OCI-M2 (cell line): ENCODE data around the gene IL12RB1.
A peak's percentile ranks its signal among the peaks of the same experiment; 100 is the strongest.
"Not testable (repeated sequence)": the region's sequence is repeated elsewhere in the genome, so short reads cannot be mapped to it uniquely, and the experiment has no call there.

Source experiments
- DNase-seq: peaks from one replicate; lab custom pipeline; 2025; ENCODE audit not compliant: unreplicated experiment; lab: John Stamatoyannopoulos, UW

The IL12RB1 gene

GRCh38 chr19:18112989-18113478, 26.3 kb upstream of the IL12RB1 start:
- DNase-seq = peak; percentile 58

GRCh38 chr19:18110609-18111232, 24.0 kb upstream of the IL12RB1 start:
- DNase-seq = no peak

GRCh38 chr19:18109733-18110608, 23.2 kb upstream of the IL12RB1 start:
- no peak for DNase-seq

DNA sequence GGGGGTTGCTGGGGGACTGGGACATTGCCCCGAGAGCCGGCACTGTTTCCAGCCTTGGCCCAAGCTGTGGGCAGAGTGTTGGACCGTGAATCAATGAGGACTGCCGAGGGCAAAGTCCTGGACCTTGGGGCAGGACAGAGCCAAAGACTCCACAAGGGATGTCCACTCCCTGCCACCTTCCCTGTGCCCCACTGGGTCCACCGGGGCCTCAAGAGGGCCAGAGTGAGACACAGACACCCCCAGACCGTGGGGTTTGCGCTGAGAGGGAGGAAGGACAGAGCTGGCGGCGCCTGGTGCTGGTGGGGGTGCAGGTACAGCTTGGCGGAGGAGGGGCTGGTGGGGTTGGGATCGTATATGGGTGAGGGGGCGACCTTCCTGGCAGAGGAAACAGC, 22.6 kb upstream of the IL12RB1 start:
- no peak for DNase-seq

DNA sequence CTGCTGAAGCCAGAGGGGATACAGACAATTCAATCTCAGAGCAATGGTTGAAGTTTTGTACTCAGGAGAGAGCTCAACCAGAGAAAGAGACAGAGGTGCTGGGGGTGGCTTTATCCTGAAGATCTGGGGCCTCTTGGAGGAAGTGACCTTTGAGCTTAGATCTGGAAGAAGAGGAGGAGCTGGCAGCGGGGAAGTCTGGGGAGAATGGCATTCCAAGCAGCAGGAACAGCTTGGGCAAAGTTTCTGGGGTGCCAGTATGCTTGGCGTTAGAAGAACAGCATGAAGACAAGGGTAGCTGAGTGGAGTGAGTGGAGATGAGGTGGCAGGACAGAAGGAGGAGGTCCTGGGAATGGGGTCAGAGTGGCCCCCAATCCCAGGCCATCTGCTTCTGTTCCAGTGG, 22.2 kb upstream of the IL12RB1 start:
- no peak for DNase-seq

GRCh38 chr19:18107235-18107634, 20.5 kb upstream of the IL12RB1 start:
- DNase-seq = no peak

DNA sequence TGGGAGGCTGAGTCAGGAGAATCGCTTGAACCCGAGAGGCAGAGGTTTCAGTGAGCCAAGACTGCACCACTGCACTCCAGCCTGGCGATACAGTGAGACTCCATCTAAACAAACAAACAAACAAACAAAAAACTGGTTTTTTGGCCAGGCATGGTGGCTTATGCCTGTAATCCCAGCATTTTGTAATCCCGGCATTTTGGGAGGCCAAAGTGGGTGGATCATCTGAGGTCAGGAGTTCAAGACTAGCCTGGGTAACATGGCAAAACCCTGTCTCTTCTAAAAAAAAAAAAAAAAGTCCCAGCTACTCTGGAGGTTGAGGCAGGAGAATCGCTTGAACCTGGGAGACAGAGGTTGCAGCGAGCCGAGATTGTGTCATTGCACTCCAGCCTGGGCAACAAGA, 18.5 kb upstream of the IL12RB1 start:
- DNase-seq = not testable (repeated sequence)

GRCh38 chr19:18104793-18105131, 18.0 kb upstream of the IL12RB1 start:
- no peak for DNase-seq

GRCh38 chr19:18102916-18103542, 16.3 kb upstream of the IL12RB1 start:
- no peak for DNase-seq

DNA sequence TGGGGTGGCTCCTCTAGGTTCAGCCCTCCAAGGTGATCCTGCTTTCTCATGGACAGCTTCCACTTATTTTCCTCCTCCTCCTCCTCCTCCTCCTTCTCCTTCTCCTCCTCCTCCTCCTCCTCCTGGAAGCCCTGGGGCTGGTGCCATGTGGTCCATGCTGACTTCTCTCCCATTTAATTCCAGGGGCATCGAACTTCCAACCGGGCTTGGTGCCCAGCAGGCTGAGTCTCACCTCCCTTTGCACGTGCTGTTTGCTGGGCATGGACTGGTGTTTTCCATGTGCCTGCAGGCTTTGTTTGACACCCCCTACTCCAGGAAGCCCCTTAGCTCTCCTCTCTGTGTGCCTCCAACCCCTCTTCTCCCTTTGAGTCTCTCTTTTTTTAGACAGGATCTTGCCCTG, 14.5 kb upstream of the IL12RB1 start:
- DNase-seq = no peak

DNA sequence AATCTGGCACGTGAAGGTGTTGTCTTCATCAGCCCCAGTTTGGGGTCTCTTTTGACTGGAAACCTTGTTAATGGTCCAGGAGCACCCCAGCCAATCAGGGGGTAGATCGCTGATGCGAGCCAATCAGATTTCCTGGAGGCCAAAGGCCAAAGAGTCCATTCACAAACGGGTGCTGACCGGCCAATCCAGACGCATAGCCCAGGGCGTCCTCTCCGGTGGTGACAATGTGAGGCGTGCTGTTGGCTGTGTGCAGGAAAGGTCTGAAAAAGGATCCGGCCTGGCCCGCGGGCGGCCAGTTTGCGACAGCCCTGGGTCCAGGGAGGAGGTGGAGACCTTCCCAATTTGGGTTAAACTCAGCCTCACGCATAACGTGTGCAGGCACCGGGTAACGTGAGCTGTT, 14.0 kb upstream of the IL12RB1 start:
- no peak for DNase-seq

DNA sequence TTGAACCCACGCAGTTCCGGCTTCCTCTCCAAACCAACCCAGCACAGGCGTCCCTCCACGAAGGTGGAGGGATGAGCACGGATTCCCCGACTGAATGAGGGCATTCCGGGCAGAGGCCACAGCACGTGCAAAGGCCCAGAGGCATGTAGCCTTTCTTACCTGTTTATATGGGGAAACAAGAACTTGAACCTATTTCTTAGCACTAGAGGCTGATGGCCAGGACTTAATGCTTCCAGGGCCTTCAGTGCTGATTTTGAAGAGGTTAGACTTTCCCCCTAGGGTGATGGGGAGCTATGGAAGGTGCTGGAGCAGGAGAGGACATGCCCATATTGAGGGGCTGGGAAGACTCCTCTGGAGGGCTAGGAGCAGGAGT, 12.9 kb upstream of the IL12RB1 start:
- no peak for DNase-seq

DNA sequence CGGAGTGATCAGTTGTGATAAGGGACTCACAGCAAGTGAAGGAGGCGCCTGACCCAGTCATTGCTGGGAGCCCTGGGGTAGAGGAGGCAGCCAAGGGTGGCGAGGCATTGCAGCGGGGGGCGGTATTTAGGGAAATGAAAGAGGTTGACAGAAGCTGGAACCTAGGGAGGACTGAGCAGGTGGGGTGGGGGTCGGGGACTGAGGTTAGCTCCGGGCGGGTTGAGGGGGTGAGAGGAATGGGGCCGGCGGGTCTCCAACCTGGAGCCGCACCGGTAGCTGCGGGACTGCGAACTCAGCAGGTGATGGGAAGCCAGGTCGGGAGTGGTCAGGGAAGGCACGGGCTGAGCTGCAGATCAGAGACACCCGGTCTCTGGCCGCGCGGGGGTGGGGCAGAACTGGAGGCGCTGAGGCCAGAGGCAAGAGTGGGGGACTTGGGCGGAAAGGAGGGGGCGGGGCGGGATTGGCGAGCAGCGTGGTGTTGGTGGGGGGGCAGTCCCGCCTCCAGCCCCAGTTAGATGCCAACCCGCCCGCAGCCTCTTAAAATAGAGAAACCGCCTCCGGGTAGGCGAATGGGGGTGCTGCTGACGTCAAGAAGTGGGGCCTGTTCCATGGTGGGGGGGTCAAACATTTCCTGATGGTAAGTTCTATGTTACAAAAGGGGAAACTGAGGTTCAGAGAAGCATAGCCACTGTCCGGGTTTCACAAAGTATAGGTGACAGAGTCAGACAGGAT, 12.3 kb upstream of the IL12RB1 start:
- DNase-seq = no peak

DNA sequence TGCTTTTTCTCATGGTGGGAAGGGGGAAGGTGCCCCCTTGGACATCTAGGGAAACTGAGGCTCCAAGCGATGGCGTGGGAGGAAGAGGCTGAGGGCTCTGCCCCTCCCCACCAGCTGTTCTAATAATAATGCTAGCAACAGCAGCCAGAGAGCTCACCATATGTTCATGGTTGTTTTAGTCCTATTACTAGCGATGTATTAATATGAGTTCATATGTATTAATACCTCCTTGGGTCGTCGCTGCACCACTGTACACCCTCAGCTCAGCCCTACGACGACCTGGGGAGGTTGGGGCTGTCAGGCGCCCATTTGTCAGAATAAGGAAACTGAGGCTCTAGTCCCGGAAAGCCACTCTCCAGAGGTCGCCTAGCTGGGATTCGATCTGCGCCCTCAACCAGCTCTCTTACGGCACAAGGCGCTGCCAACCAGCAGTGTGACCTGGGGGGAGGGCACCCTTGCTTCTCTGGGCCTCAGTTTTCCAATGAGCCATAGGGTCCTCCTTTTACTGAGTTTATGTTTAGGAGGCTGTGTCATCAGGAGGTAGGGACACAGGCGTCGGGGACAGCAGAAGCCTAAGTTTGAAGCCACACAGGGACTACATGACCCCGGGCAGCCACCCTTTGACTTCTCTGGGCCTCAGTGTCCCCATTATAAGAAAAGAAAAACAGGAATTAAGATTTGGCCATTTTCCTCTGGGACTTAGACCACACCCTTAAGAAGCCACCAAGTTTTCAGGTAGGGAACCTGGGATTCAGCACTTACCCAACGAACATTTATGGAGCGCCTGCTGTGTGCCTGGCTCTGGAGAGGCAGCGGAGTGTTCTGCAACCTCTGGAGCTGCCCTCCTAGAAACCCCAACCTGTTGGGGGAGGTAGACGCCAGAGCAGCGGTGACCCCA, 11.5 kb upstream of the IL12RB1 start:
- no peak for DNase-seq

DNA sequence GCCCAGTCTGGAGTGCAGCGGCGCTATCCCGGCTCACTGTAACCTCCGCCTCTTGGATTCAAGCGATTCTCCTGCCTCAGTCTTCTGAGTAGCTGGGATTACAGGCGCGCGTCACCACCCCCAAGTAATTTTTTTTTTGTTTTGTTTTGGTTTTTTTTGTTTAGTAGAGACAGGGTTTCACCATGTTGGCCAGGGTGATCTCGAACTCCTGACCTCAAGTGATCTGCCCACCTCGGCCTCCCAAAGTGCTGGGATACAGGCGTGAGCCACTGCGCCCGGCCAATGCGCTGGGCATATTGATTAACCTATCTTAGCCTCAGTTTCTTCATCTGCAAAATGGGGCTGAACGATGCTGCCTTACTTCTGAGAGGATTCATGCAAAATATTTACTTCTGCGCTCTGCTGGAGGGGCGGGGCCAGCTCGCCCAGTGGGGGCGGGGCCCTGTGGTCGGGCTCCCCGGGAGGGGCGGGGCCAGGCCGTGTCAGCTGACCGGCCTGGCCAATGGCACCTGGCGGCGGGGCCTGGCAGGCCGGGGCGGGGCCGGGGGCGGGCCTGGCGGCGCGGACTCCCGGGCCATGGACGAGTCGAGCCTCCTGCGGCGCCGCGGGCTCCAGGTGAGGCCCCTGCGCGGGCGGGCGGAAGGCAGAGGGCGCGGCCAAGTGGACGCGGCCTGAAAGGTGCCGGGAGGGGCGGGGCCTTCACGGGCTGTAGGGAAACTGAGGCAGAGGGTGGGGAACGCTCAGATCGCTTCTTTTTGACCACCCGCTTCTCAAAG, 10.7 kb upstream of the IL12RB1 start, which contains the start of gene MAST3:
MAST3 (plus strand) TSS at position 562 of the 776 bp plus-strand sequence; CDS start at position 577, 15 bp downstream.
- DNase-seq = peak; percentile 71

- DNase-seq = no peak
These were observed 9.5 kb upstream of the IL12RB1 start for GRCh38 chr19:18096258-18096657.

GRCh38 chr19:18093439-18094161, 6.9 kb upstream of the IL12RB1 start:
- no peak for DNase-seq

- no peak for DNase-seq
These were observed 4.5 kb upstream of the IL12RB1 start for GRCh38 chr19:18091217-18091608.
